Caco-2 (cell line): ENCODE measurements around the gene GCSH. TPM values are rescaled to one million over a fixed set of nuclear protein-coding genes. Genes with fewer than 3 reads are reported as not detected.

Experiments used
- BruUV-seq: library from RNA; stranded (reverse); fragments of 400-500 nt; replicated peaks from 2 replicates; lab custom pipeline; 2021; lab: Mats Ljungman, UMichigan
- CTCF ChIA-PET: fragments of 300-600 bp; sonication (Branson Sonifier 250); formaldehyde crosslinking; loops from one replicate; lab custom pipeline; 2022; ENCODE audit warnings: antibody characterized with exemption; lab: Charles Lee
- POLR2A ChIA-PET: fragments of 300-600 bp; sonication (Branson Sonifier 250); formaldehyde crosslinking; loops from one replicate; lab custom pipeline; 2022; ENCODE audit warnings: antibody characterized with exemption; lab: Charles Lee
- DNase-seq, 2 experiments: peaks; one replicate each; pipeline versions ENCODE4 v3.0.0 to v3.0.0-alpha.2; 2020 to 2022
- H3K27me3 ChIP-seq: replicated peaks from 2 replicates; pipeline ENCODE4 v1.6.0; 2011; ENCODE audit warnings: low read length; ENCODE audit not compliant: control insufficient read depth, insufficient read depth
- H3K36me3 ChIP-seq: 2 replicates; pipeline ENCODE4 v1.5.1; 2011; ENCODE audit warnings: low read length; ENCODE audit not compliant: control insufficient read depth, insufficient read depth
- H3K4me1 ChIP-seq: fragments of 250-450 bp; sonication (Bioruptor Pico); 2 replicates; pipeline ENCODE4 v1.5.1; 2020; ENCODE audit warnings: mild to moderate bottlenecking
- H3K4me3 ChIP-seq: 2 replicates; pipeline ENCODE4 v1.5.1; 2011; ENCODE audit warnings: low read depth, mild to moderate bottlenecking, control low read depth, low read length
- H3K9me3 ChIP-seq: fragments of 250-450 bp; sonication (Bioruptor Pico); 2 replicates; pipeline ENCODE4 v1.5.1; 2020; ENCODE audit warnings: mild to moderate bottlenecking, moderate library complexity
- H3K27ac Mint-ChIP-seq: one replicate; pipeline ENCODE4 v1.8.0; 2022; ENCODE audit warnings: mixed read lengths; ENCODE audit not compliant: unreplicated experiment
- H3K27me3 Mint-ChIP-seq: one replicate; pipeline ENCODE4 v1.8.0; 2022; ENCODE audit warnings: mixed read lengths; ENCODE audit not compliant: insufficient read depth, unreplicated experiment
- H3K36me3 Mint-ChIP-seq: one replicate; pipeline ENCODE4 v1.8.0; 2022; ENCODE audit warnings: mild to moderate bottlenecking, mixed read lengths; ENCODE audit not compliant: insufficient read depth, unreplicated experiment
- H3K4me1 Mint-ChIP-seq: one replicate; pipeline ENCODE4 v1.8.0; 2022; ENCODE audit warnings: low read depth, mixed read lengths; ENCODE audit not compliant: unreplicated experiment
- H3K4me3 Mint-ChIP-seq: one replicate; pipeline ENCODE4 v1.8.0; 2022; ENCODE audit warnings: mild to moderate bottlenecking, moderate library complexity, mixed read lengths; ENCODE audit not compliant: unreplicated experiment
- H3K9me3 Mint-ChIP-seq: one replicate; pipeline ENCODE4 v1.8.0; 2022; ENCODE audit warnings: mixed read lengths; ENCODE audit not compliant: unreplicated experiment
- intact Hi-C: fragments of 100-400 bp; cut with micrococcal nuclease; formaldehyde crosslinking; loops from one replicate; pipeline ENCODE4 v1.10.0; 2022; ENCODE audit not compliant: unreplicated experiment
- total RNA-seq: library from RNA; stranded (reverse); gene quantifications from 2 replicates; pipeline ENCODE4 v1.2.3, GENCODE V29; 2022
- TF ChIP-seq, protein P1 (sequence below), 2 experiments: fragments of 200-600 bp in 1 of 2; IDR thresholded peaks; 1 replicate in 1 of 2; 2 replicates in 1 of 2; pipeline versions ENCODE4 v1.5.1 to v1.8.0; 2011 to 2022; ENCODE audit warnings: antibody characterized with exemption in 1 of 2, control low read depth in 1 of 2, inconsistent platforms in 1 of 2, low read depth in 1 of 2, low read length in 1 of 2, mild to moderate bottlenecking in 1 of 2, moderate library complexity in 1 of 2; ENCODE audit not compliant: insufficient read depth in 1 of 2, severe bottlenecking in 1 of 2, unreplicated experiment in 1 of 2

Gene GCSH
- total RNA-seq, 1 experiment from 2014 or later, result 115 TPM

DNA sequence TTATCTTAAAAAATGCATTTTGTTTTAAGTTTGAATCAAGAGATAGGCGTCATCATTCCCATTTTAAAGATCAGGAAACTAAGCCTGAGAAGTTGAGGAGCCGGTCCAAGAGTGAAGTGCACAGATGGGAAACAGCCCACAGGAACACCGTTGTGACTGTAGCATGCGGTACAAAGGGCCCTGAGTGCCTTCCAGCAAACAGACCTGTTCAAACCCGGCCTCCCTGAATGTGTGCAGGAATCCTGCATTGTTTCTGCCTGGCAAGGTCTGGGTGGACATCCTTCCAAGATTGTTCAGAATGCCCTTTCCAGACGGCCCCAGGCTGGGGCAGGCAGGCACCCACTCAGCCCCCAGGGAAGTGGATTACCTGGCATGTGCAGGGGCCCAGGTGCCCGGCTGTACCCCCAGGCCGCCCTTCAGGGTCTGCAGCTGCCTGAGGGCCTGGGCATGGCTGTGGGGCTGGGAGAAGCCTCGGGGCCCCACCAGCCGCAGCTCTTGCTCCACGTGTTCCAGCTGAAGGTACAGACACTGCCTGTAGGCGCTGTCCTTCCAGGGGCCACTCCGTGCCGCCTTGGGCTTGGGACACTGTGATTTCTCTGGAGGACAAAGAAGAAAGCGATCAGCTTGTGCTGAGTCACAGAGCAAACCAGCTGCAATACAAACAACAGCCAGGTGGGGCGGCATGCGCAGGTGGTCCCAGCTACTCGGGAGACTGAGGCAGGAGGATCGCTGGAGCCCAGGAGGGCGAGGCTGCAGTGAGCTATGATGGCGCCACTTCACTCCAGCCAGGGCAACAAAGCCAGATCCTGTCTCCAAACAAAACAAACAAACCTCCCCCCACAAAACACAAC is 45.0 kb upstream of the GCSH start:
- no peak overlapping the region for H3K4me3 ChIP-seq
- ChIA-PET CTCF (interaction anchor here (0.5 to 1.4 kb wide), 4 partner anchors 26 to 384 kb away, joined by 3 to 6 read pairs (median 6); partner anchors contain the start of gene ATMIN), POLR2A (no interaction called here)
- Mint-ChIP-seq H3K4me3 (no peak overlapping the region), H3K36me3 (peaks cover 9% of the 10 kb centered on the region), H3K4me1 (peaks cover 23% of the 10 kb centered on the region), H3K27ac (no peak overlapping the region), H3K27me3 (no peaks in the 10 kb centered on the region), H3K9me3 (no peaks in the 10 kb centered on the region)
- intact Hi-C loops, result loop anchor here (5.0 kb wide), 2 partner anchors 44 to 64 kb away; partner anchors contain the start of genes C16orf46 and GCSH
- no TSS peak for BruUV-seq
- TF ChIP-seq, protein P1, sequence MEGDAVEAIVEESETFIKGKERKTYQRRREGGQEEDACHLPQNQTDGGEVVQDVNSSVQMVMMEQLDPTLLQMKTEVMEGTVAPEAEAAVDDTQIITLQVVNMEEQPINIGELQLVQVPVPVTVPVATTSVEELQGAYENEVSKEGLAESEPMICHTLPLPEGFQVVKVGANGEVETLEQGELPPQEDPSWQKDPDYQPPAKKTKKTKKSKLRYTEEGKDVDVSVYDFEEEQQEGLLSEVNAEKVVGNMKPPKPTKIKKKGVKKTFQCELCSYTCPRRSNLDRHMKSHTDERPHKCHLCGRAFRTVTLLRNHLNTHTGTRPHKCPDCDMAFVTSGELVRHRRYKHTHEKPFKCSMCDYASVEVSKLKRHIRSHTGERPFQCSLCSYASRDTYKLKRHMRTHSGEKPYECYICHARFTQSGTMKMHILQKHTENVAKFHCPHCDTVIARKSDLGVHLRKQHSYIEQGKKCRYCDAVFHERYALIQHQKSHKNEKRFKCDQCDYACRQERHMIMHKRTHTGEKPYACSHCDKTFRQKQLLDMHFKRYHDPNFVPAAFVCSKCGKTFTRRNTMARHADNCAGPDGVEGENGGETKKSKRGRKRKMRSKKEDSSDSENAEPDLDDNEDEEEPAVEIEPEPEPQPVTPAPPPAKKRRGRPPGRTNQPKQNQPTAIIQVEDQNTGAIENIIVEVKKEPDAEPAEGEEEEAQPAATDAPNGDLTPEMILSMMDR (IDR thresholded peaks at IDR 0.05; ENCODE audit: insufficient read depth in 1 of 2, low read depth in 1 of 2, low read length in 1 of 2, severe bottlenecking in 1 of 2, unreplicated experiment in 1 of 2), result no peak
- no peaks in the 10 kb centered on the region for H3K27me3 ChIP-seq
- peaks cover 39% of the 10 kb centered on the region for H3K4me1 ChIP-seq
- H3K36me3 ChIP-seq, result no peaks in the 10 kb centered on the region
- H3K9me3 ChIP-seq, result no peaks in the 10 kb centered on the region
- DNase-seq, result peak; percentile 47 to 56

DNA sequence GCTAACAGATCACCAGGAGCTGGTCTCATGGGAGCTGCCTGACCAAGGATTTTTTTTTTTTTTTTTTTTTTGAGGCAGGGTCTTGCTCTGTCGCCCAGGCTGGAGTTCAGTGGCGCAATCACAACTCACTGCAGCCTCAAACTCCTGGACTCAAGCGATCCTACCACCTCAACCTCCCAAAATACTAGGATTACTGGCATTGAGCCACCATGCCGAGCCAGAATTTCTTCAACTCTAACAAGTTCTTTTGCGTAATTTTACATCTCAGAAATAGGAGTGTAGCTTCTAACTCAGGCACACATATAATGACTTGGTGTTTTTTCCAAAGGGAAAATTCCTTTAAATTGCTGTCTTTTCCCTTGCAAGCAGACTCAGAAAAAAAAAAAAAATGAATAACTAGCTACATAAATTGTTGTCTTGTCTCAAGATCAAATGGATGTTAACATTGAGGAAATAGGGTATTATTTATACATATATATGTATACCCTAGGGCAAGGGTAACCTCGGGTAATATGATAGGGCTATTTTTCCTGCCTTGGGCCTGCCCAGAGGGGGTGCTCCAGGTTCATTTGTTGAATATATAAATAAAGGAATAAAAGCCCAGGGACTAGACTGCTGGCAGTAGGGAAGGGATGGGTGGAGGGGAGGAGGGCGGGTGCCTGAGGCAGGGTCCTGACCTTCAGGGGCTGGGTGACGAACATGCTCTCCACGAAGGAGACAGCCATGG is 42.8 kb upstream of the GCSH start:
- POLR2A ChIA-PET, result no interaction called here
- DNase-seq, result no peak
- Mint-ChIP-seq H3K9me3 (no peaks in the 10 kb centered on the region), H3K4me3 (no peak overlapping the region), H3K36me3 (peaks cover 5% of the 10 kb centered on the region), H3K27ac (no peak overlapping the region), H3K4me1 (peaks cover 24% of the 10 kb centered on the region), H3K27me3 (no peaks in the 10 kb centered on the region)
- no TSS peak for BruUV-seq
- Histone ChIP-seq H3K36me3 (no peaks in the 10 kb centered on the region), H3K9me3 (no peaks in the 10 kb centered on the region), H3K4me1 (peaks cover 46% of the 10 kb centered on the region), H3K4me3 (no peak overlapping the region), H3K27me3 (no peaks in the 10 kb centered on the region)
- TF ChIP-seq, protein P1 (IDR thresholded peaks at IDR 0.05; ENCODE audit: insufficient read depth in 1 of 2, low read depth in 1 of 2, low read length in 1 of 2, severe bottlenecking in 1 of 2, unreplicated experiment in 1 of 2), result no peak
- intact Hi-C loops, result no loop called here
- CTCF ChIA-PET, result interaction anchor here (0.5 kb wide), 1 partner anchor 18 kb away, joined by 3 read pairs; no protein-coding TSS in a partner anchor

DNA sequence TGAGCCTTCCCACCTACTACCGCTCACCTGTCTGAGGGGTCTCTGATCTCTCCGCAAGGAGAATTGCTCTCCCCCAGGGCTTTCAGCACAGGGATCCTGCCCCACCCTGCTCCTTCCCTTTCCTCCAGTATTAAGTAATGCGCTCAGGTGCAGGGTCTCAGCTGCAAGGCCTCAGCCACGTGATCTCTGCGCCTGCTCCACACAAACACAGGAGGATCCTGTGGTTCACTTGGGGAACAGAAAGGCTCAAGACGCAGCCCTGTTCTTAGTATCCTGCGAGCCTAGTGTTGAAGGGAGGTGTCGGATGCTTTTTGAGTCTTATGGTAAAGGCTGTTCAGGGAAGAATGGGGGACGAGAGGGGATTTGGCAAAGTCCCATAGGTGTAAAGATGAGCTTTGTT is 41.6 kb upstream of the GCSH start:
- peaks cover 31% of the 10 kb centered on the region for H3K4me1 Mint-ChIP-seq
- H3K27me3 Mint-ChIP-seq, result no peaks in the 10 kb centered on the region
- H3K4me3 Mint-ChIP-seq, result no peak overlapping the region
- TF ChIP-seq, protein P1 (IDR thresholded peaks at IDR 0.05; ENCODE audit: insufficient read depth in 1 of 2, low read depth in 1 of 2, low read length in 1 of 2, severe bottlenecking in 1 of 2, unreplicated experiment in 1 of 2), result no peak
- no TSS peak for BruUV-seq
- no peaks in the 10 kb centered on the region for H3K36me3 Mint-ChIP-seq
- H3K9me3 ChIP-seq, result no peaks in the 10 kb centered on the region
- ChIA-PET POLR2A (no interaction called here), CTCF (no interaction called here)
- H3K9me3 Mint-ChIP-seq, result no peaks in the 10 kb centered on the region
- no peaks in the 10 kb centered on the region for H3K36me3 ChIP-seq
- no peak overlapping the region for H3K4me3 ChIP-seq
- H3K27ac Mint-ChIP-seq, result peak overlapping the region; percentile 81
- no peak for DNase-seq
- no peaks in the 10 kb centered on the region for H3K27me3 ChIP-seq
- peaks cover 40% of the 10 kb centered on the region for H3K4me1 ChIP-seq
- intact Hi-C loops, result no loop called here
